NCI-H226 (cell line): ENCODE data around the gene UGT2A3.

Source experiments
- DNase-seq: peaks from one replicate; pipeline ENCODE4 v3.0.0-alpha.2; 2015

Gene UGT2A3

DNA sequence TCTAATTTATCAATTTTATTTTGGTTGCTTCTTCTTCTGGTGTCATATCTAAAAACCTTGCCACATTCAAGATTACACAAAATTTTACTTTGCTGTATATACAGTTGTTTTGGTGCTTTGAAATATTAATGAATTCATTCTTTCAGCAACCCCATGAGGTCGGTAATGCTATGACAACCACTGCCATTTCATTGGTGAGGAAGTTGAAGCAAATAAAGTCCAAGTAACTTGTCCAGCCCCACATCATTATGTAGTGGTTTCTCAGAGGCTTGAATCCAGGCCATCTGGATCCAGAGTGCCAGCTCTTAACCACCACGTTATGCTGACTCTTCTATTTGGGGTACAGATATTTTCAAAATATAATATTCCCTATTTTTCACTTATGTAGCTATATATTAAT is 42.2 kb downstream of the UGT2A3 start:
- no peak for DNase-seq

GRCh38 chr4:68907788-68908700 is 43.6 kb downstream of the UGT2A3 start:
- no peak for DNase-seq

- DNase-seq, result peak; percentile 71
Measured at GRCh38 chr4:68907245-68907644, 44.4 kb downstream of the UGT2A3 start.

- DNase-seq, result no peak
Measured at GRCh38 chr4:68906780-68907137, 44.8 kb downstream of the UGT2A3 start.

DNA sequence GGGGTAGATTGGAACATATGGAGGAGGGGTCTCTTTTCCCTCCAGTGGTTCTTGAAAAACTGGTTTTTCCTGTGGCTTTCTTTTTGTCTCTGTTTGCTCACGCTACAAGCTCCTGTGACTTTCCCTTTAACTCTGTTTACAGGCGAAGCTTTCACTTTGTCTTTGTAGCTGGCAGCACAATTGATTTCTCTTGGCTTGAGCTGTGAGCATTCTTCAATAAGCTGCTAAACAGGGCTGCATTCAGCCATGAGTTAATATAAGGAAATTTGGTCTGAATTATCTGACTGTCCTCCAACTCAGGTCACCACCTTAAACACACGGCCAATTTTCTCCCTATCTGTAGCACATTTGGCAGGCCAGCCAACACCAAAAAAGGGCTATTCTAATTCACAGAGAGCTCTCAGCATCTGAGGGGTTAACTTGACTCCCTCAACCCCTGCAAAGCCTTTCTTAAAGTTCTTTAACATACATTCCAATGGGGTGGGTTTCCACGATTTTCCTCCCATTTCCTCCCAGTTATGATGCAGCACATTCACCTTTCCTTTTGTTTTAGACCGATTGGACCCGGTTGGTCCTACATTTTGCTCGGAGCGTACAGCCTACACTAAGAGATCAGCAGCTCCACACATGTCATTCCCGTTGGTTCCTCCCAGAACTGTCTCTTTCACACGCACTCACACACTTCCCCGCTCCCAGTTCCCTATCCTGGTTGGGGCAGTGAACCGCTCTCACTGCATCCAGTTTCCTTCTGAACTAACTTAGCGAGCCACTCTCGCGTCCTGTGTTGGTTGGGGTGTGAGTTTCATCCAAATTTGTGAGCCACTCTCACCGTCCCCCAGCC is 45.4 kb downstream of the UGT2A3 start:
- no peak for DNase-seq

GRCh38 chr4:68905598-68905938 is 46.0 kb downstream of the UGT2A3 start:
- no peak for DNase-seq

DNA sequence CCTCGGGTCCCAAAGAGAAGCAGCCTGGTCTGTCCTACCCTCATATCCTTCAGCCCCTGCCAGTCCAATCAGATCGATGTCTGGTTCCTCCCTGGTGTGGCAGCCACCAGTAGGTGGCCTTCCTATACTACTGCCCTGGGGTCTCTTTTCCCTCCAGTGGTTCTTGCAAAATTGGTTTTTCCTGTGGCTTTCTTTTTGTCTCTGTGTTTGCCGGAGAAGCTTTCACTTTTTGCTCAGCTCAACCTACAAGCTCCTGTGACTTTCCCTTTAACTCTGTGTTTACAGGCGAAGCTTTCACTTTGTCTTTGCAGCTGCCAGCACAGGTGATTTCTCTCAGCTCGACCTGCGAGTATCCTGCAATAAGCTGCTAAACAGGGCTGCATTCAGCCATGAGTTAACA is 46.8 kb downstream of the UGT2A3 start:
- no peak for DNase-seq

GRCh38 chr4:68896749-68897148 is 54.9 kb downstream of the UGT2A3 start:
- no peak for DNase-seq

DNA sequence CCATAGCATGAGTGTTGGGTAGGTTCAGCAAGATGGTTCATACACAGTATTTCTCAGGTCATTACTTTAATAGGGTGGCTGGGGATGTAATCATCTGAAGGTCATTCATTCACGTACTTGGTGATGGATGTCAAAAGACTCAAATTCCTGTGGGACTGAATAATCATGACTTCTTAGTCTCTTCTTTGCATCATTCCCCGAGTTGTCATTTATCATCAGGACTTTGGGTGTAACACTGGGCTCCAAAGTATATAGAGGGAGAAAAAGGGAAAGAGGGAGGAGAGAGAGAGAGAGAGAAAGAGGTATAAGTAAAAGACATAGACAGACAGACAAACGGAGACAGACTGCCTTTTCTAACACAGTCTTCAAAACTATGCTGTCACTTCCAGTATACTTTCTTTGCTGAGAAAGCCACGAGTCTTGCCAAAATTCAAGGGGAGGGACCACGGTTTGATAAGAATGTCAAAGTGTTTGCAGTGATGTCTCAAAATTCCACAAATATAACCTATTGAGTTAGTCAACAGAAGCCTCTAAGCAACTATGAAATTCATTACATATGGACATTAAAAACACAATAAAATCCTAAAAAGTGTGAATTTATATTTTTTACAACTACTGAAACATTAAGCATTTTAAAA is 55.9 kb downstream of the UGT2A3 start:
- DNase-seq, result peak; percentile 77

DNA sequence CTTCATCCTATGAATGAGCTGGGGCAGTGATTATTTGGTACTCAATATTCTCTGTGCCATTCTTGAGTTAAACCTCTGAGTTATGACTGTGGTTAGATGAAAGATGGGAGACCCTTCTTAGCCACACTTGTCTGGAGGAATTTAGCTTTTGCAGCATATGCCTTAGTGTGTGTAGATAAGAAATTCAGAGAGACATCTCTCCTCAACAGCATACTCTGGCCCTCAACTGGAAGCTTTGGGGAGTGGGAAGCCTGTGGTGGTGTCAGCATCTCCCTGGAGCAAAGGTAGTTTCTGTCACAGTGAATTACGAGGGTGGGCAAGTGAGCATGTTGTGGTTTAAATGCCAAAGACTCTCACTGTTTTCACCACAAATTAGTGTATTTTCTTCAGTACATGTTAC is 58.7 kb downstream of the UGT2A3 start:
- DNase-seq, result no peak

DNA sequence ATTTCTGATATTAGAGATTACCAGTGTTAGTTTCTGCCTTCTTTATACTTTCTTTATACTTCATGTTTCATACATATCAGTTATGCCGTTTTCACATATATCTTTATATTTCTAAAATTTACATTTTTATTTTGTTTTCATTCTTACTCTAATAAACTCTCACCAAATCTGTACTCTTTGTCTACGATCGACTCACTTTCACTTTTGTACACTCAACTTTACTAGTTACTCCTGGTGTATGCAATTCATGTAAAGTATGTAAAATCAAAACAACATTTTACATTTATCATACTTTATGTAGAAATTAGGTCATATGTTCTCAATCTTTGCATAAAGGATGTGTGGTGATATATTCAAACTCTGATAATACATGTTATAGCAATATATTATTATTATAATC is 59.9 kb downstream of the UGT2A3 start:
- DNase-seq, result no peak

DNA sequence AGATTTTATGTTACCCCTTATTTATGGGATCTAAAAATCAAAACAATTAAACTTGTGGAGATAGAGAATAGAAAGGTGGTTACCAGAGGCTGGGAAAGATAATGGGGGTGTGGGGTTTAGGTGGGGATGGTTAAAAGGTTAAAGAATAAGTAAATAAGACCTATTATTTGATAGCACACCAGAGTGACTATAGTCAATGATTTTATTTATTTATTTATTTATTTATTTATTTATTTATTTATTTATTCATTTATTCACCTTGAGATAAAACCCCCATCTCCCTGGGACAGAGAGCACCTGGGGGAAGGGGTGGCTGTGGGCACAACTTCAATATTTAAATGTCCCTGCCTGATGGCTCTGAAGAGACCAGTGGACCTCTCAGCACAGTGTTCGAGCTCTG is 66.1 kb downstream of the UGT2A3 start:
- DNase-seq, result no peak

DNA sequence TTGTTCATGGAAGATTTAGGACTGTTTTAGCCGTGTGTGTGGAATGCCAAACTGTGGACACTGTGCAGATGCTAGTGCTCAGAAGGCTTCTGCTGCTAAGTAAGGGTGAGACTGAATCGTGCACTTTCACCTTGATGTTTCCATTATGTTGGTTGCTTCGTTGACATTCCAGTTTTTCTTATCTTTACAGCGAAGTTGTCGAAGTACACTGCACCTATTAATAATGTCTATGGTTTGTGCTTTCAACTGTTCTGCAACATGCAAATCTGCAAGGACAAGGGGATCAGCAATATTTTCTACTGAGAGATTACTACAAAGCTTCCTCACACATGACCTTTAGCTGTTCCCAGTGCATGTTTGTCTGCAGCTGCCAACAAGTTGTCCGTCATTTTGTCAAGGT is 67.7 kb downstream of the UGT2A3 start:
- DNase-seq, result no peak
